Activated naive CD8-positive, alpha-beta T cell treated with anti-CD3 and anti-CD28 coated beads for 36 hours (primary cell): Measurements from ENCODE around the gene EEF2K. TPM values are rescaled to one million over a fixed set of nuclear protein-coding genes. Genes with fewer than 3 reads are reported as not detected.

Experiments
- DNase-seq: peaks from one replicate; pipeline ENCODE4 v3.0.0; 2021
- H3K27ac Mint-ChIP-seq: one replicate; pipeline ENCODE4 v1.8.0; 2022; ENCODE audit warnings: mild to moderate bottlenecking, moderate library complexity, mixed read lengths
- H3K27me3 Mint-ChIP-seq: one replicate; pipeline ENCODE4 v1.8.0; 2022; ENCODE audit warnings: mild to moderate bottlenecking, mixed read lengths
- H3K36me3 Mint-ChIP-seq: one replicate; pipeline ENCODE4 v1.8.0; 2021; ENCODE audit warnings: mild to moderate bottlenecking, mixed read lengths
- H3K4me1 Mint-ChIP-seq: one replicate; pipeline ENCODE4 v1.8.0; 2021; ENCODE audit warnings: mixed read lengths
- H3K4me3 Mint-ChIP-seq: one replicate; pipeline ENCODE4 v1.8.0; 2022; ENCODE audit warnings: mild to moderate bottlenecking, moderate library complexity, mixed read lengths
- H3K9me3 Mint-ChIP-seq: one replicate; pipeline ENCODE4 v1.8.0; 2022; ENCODE audit warnings: mixed read lengths
- total RNA-seq, 2 experiments: library from RNA; stranded (reverse); gene quantifications; one replicate each; pipeline ENCODE4 v1.2.3, GENCODE V29; 2021

Gene EEF2K
- total RNA-seq, 2 experiments from 2014 or later: 28.9 to 32.5 TPM

- Mint-ChIP-seq H3K27me3 (no peaks in the 10 kb centered on the region), H3K27ac (no peak overlapping the region), H3K4me1 (peaks cover 23% of the 10 kb centered on the region), H3K4me3 (no peak overlapping the region), H3K9me3 (peaks cover 3% of the 10 kb centered on the region), H3K36me3 (peaks cover 21% of the 10 kb centered on the region)
- no peak for DNase-seq
Measured at GRCh38 chr16:22239131-22239805, 33.2 kb downstream of the EEF2K start.

GRCh38 chr16:22240023-22240710 is 34.1 kb downstream of the EEF2K start:
- H3K27ac Mint-ChIP-seq: peak overlapping the region; percentile 38
- H3K9me3 Mint-ChIP-seq: peaks cover 3% of the 10 kb centered on the region

GRCh38 chr16:22250522-22250921 is 44.4 kb downstream of the EEF2K start:
- H3K9me3 Mint-ChIP-seq: peaks cover 5% of the 10 kb centered on the region
- H3K4me1 Mint-ChIP-seq: peaks cover 3% of the 10 kb centered on the region
- peaks cover 43% of the 10 kb centered on the region for H3K36me3 Mint-ChIP-seq
- H3K27me3 Mint-ChIP-seq: no peaks in the 10 kb centered on the region
- no peak overlapping the region for H3K27ac Mint-ChIP-seq
- DNase-seq: no peak
- no peak overlapping the region for H3K4me3 Mint-ChIP-seq

More at GRCh38 chr16:22240023-22240710, 34.1 kb downstream of the EEF2K start:
- Mint-ChIP-seq H3K27me3 (no peaks in the 10 kb centered on the region), H3K4me3 (no peak overlapping the region), H3K4me1 (peaks cover 23% of the 10 kb centered on the region), H3K36me3 (peaks cover 21% of the 10 kb centered on the region)
- DNase-seq: no peak

GRCh38 chr16:22252317-22252716 is 46.2 kb downstream of the EEF2K start:
- no peaks in the 10 kb centered on the region for H3K27me3 Mint-ChIP-seq
- no peak for DNase-seq
- H3K4me1 Mint-ChIP-seq: peaks cover 3% of the 10 kb centered on the region
- no peak overlapping the region for H3K27ac Mint-ChIP-seq
- H3K4me3 Mint-ChIP-seq: no peak overlapping the region
- H3K36me3 Mint-ChIP-seq: peaks cover 53% of the 10 kb centered on the region
- H3K9me3 Mint-ChIP-seq: peaks cover 5% of the 10 kb centered on the region

- no peak overlapping the region for H3K4me3 Mint-ChIP-seq
- no peak for DNase-seq
Measured at GRCh38 chr16:22253272-22253671, 47.2 kb downstream of the EEF2K start.

GRCh38 chr16:22255335-22255734 is 49.3 kb downstream of the EEF2K start:
- no peak for DNase-seq
- H3K27ac Mint-ChIP-seq: no peak overlapping the region
- peaks cover 5% of the 10 kb centered on the region for H3K9me3 Mint-ChIP-seq
- peaks cover 78% of the 10 kb centered on the region for H3K36me3 Mint-ChIP-seq
- H3K4me1 Mint-ChIP-seq: no peaks in the 10 kb centered on the region
- H3K4me3 Mint-ChIP-seq: no peak overlapping the region
- no peaks in the 10 kb centered on the region for H3K27me3 Mint-ChIP-seq

More at GRCh38 chr16:22253272-22253671, 47.2 kb downstream of the EEF2K start:
- no peaks in the 10 kb centered on the region for H3K4me1 Mint-ChIP-seq
- no peaks in the 10 kb centered on the region for H3K27me3 Mint-ChIP-seq
- peaks cover 60% of the 10 kb centered on the region for H3K36me3 Mint-ChIP-seq
- no peak overlapping the region for H3K27ac Mint-ChIP-seq
- peaks cover 5% of the 10 kb centered on the region for H3K9me3 Mint-ChIP-seq

- Mint-ChIP-seq H3K36me3 (peaks cover 75% of the 10 kb centered on the region), H3K9me3 (peaks cover 5% of the 10 kb centered on the region), H3K4me3 (no peak overlapping the region), H3K27me3 (no peaks in the 10 kb centered on the region), H3K27ac (no peak overlapping the region), H3K4me1 (peaks cover 7% of the 10 kb centered on the region)
- DNase-seq: no peak
Measured at GRCh38 chr16:22257440-22257839, 51.4 kb downstream of the EEF2K start.

GRCh38 chr16:22260490-22260889 is 54.4 kb downstream of the EEF2K start:
- peaks cover 55% of the 10 kb centered on the region for H3K36me3 Mint-ChIP-seq
- H3K4me3 Mint-ChIP-seq: no peak overlapping the region
- no peak overlapping the region for H3K27ac Mint-ChIP-seq
- H3K4me1 Mint-ChIP-seq: peaks cover 15% of the 10 kb centered on the region
- DNase-seq: no peak
- H3K9me3 Mint-ChIP-seq: no peaks in the 10 kb centered on the region
- no peaks in the 10 kb centered on the region for H3K27me3 Mint-ChIP-seq

GRCh38 chr16:22262460-22262859 is 56.4 kb downstream of the EEF2K start:
- no peak for DNase-seq
- Mint-ChIP-seq H3K4me1 (peaks cover 15% of the 10 kb centered on the region), H3K27me3 (no peaks in the 10 kb centered on the region), H3K27ac (no peak overlapping the region), H3K9me3 (no peaks in the 10 kb centered on the region), H3K36me3 (peaks cover 50% of the 10 kb centered on the region), H3K4me3 (peak overlapping the region; percentile 14)

GRCh38 chr16:22264786-22265185 is 58.7 kb downstream of the EEF2K start:
- no peak for DNase-seq
- Mint-ChIP-seq H3K27me3 (no peaks in the 10 kb centered on the region), H3K36me3 (peaks cover 37% of the 10 kb centered on the region), H3K4me3 (no peak overlapping the region), H3K27ac (peak overlapping the region; percentile 27), H3K4me1 (peaks cover 15% of the 10 kb centered on the region), H3K9me3 (no peaks in the 10 kb centered on the region)

- no peak for DNase-seq
- Mint-ChIP-seq H3K4me1 (peaks cover 16% of the 10 kb centered on the region), H3K4me3 (no peak overlapping the region), H3K9me3 (no peaks in the 10 kb centered on the region), H3K27me3 (no peaks in the 10 kb centered on the region), H3K36me3 (peaks cover 32% of the 10 kb centered on the region), H3K27ac (no peak overlapping the region)
Measured at GRCh38 chr16:22265351-22265750, 59.3 kb downstream of the EEF2K start.

- DNase-seq: no peak
- no peak overlapping the region for H3K27ac Mint-ChIP-seq
- H3K4me3 Mint-ChIP-seq: no peak overlapping the region
- no peaks in the 10 kb centered on the region for H3K9me3 Mint-ChIP-seq
- peaks cover 29% of the 10 kb centered on the region for H3K36me3 Mint-ChIP-seq
- H3K4me1 Mint-ChIP-seq: peaks cover 19% of the 10 kb centered on the region
- no peaks in the 10 kb centered on the region for H3K27me3 Mint-ChIP-seq
Measured at GRCh38 chr16:22266546-22266945, 60.5 kb downstream of the EEF2K start.

GRCh38 chr16:22267764-22268163 is 61.7 kb downstream of the EEF2K start:
- Mint-ChIP-seq H3K27ac (no peak overlapping the region), H3K27me3 (no peaks in the 10 kb centered on the region), H3K36me3 (peaks cover 31% of the 10 kb centered on the region), H3K4me1 (peaks cover 10% of the 10 kb centered on the region), H3K4me3 (no peak overlapping the region), H3K9me3 (no peaks in the 10 kb centered on the region)
- DNase-seq: no peak

- Mint-ChIP-seq H3K9me3 (no peaks in the 10 kb centered on the region), H3K27me3 (no peaks in the 10 kb centered on the region), H3K4me1 (peaks cover 4% of the 10 kb centered on the region), H3K27ac (peak overlapping the region; percentile 37), H3K36me3 (peaks cover 25% of the 10 kb centered on the region), H3K4me3 (no peak overlapping the region)
- no peak for DNase-seq
Measured at GRCh38 chr16:22270525-22270924, 64.4 kb downstream of the EEF2K start.

- peaks cover 19% of the 10 kb centered on the region for H3K36me3 Mint-ChIP-seq
Measured at GRCh38 chr16:22272870-22273650, 67.0 kb downstream of the EEF2K start.

More at GRCh38 chr16:22272870-22273650, 67.0 kb downstream of the EEF2K start:
- H3K27ac Mint-ChIP-seq: peak overlapping the region; percentile 25
- DNase-seq: no peak
- H3K9me3 Mint-ChIP-seq: no peaks in the 10 kb centered on the region
- H3K4me3 Mint-ChIP-seq: no peak overlapping the region
- H3K4me1 Mint-ChIP-seq: peaks cover 4% of the 10 kb centered on the region
- no peaks in the 10 kb centered on the region for H3K27me3 Mint-ChIP-seq
